HUES48 (cell line): ENCODE measurements around the gene TM4SF20.
"Not testable (repeated sequence)": the region's sequence is repeated elsewhere in the genome, so short reads cannot be mapped to it uniquely, and the experiment has no call there.

ENCODE experiments used
- H3K27ac ChIP-seq: one replicate; pipeline ENCODE4 v1.7.0; 2013; ENCODE audit warnings: low read depth, low read length, inconsistent platforms
- H3K27me3 ChIP-seq: 2 replicates; pipeline ENCODE4 v1.6.1; 2013; ENCODE audit warnings: mild to moderate bottlenecking, low read length; ENCODE audit not compliant: control insufficient read depth, insufficient read depth
- H3K36me3 ChIP-seq: 2 replicates; pipeline ENCODE4 v1.6.1; 2013; ENCODE audit warnings: low read length; ENCODE audit not compliant: control insufficient read depth, insufficient read depth
- H3K4me1 ChIP-seq: 2 replicates; pipeline ENCODE4 v1.6.1; 2013; ENCODE audit warnings: mild to moderate bottlenecking, low read length; ENCODE audit not compliant: control insufficient read depth, insufficient read depth
- H3K4me3 ChIP-seq: 2 replicates; pipeline ENCODE4 v1.5.1; 2013; ENCODE audit warnings: mild to moderate bottlenecking, low read depth, low read length
- H3K9ac ChIP-seq: 2 replicates; pipeline ENCODE4 v1.6.1; 2013; ENCODE audit warnings: mild to moderate bottlenecking, low read depth, low read length, moderate library complexity
- H3K9me3 ChIP-seq: 2 replicates; pipeline ENCODE4 v1.6.1; 2013; ENCODE audit warnings: low read length; ENCODE audit not compliant: control insufficient read depth, insufficient read depth

The TM4SF20 gene

GRCh38 chr2:227395556-227395955 lies 16.4 kb upstream of the TM4SF20 start:
- H3K27ac ChIP-seq = no peak overlapping the region
- no peak overlapping the region for H3K4me3 ChIP-seq
- no peaks in the 10 kb centered on the region for H3K36me3 ChIP-seq
- no peaks in the 10 kb centered on the region for H3K9me3 ChIP-seq
- H3K4me1 ChIP-seq = no peaks in the 10 kb centered on the region
- no peak overlapping the region for H3K9ac ChIP-seq
- H3K27me3 ChIP-seq = no peaks in the 10 kb centered on the region

- H3K27ac ChIP-seq = no peak overlapping the region
These were observed 15.3 kb upstream of the TM4SF20 start for GRCh38 chr2:227394401-227394800.

GRCh38 chr2:227390468-227391256 lies 11.6 kb upstream of the TM4SF20 start:
- Histone ChIP-seq H3K4me3 (no peak overlapping the region), H3K9me3 (no peaks in the 10 kb centered on the region), H3K27ac (no peak overlapping the region), H3K36me3 (no peaks in the 10 kb centered on the region), H3K9ac (no peak overlapping the region), H3K27me3 (no peaks in the 10 kb centered on the region), H3K4me1 (no peaks in the 10 kb centered on the region)

More at GRCh38 chr2:227394401-227394800, 15.3 kb upstream of the TM4SF20 start:
- H3K9ac ChIP-seq = no peak overlapping the region
- no peaks in the 10 kb centered on the region for H3K4me1 ChIP-seq
- H3K4me3 ChIP-seq = no peak overlapping the region
- no peaks in the 10 kb centered on the region for H3K27me3 ChIP-seq
- H3K36me3 ChIP-seq = no peaks in the 10 kb centered on the region
- no peaks in the 10 kb centered on the region for H3K9me3 ChIP-seq

- Histone ChIP-seq H3K36me3 (no peaks in the 10 kb centered on the region), H3K27ac (no peak overlapping the region), H3K9ac (no peak overlapping the region), H3K9me3 (no peaks in the 10 kb centered on the region), H3K27me3 (no peaks in the 10 kb centered on the region), H3K4me1 (no peaks in the 10 kb centered on the region), H3K4me3 (no peak overlapping the region)
These were observed 10.6 kb upstream of the TM4SF20 start for GRCh38 chr2:227389661-227390060.

- H3K27me3 ChIP-seq = no peaks in the 10 kb centered on the region
- no peak overlapping the region for H3K27ac ChIP-seq
- H3K4me3 ChIP-seq = no peak overlapping the region
- H3K36me3 ChIP-seq = no peaks in the 10 kb centered on the region
- H3K4me1 ChIP-seq = no peaks in the 10 kb centered on the region
- no peaks in the 10 kb centered on the region for H3K9me3 ChIP-seq
- no peak overlapping the region for H3K9ac ChIP-seq
These were observed 10.1 kb upstream of the TM4SF20 start for GRCh38 chr2:227389231-227389630.

- Histone ChIP-seq H3K27me3 (no peaks in the 10 kb centered on the region), H3K4me1 (no peaks in the 10 kb centered on the region), H3K9me3 (no peaks in the 10 kb centered on the region), H3K4me3 (no peak overlapping the region), H3K9ac (no peak overlapping the region), H3K27ac (no peak overlapping the region), H3K36me3 (no peaks in the 10 kb centered on the region)
These were observed 9.5 kb upstream of the TM4SF20 start for GRCh38 chr2:227388537-227389011.

GRCh38 chr2:227387583-227387982 lies 8.5 kb upstream of the TM4SF20 start, which contains the start of gene SCYGR1:
SCYGR1 (minus strand) TSS chr2:227387949; CDS start chr2:227387949, 0 bp downstream.
- H3K9me3 ChIP-seq, H3K4me3 ChIP-seq, H3K9ac ChIP-seq, H3K4me1 ChIP-seq, H3K36me3 ChIP-seq, H3K27me3 ChIP-seq, H3K27ac ChIP-seq: not testable (repeated sequence)

GRCh38 chr2:227386630-227387029 lies 7.5 kb upstream of the TM4SF20 start:
- no peak overlapping the region for H3K27ac ChIP-seq
- H3K27me3 ChIP-seq = no peaks in the 10 kb centered on the region
- no peaks in the 10 kb centered on the region for H3K4me1 ChIP-seq
- no peak overlapping the region for H3K9ac ChIP-seq
- no peaks in the 10 kb centered on the region for H3K9me3 ChIP-seq
- no peak overlapping the region for H3K4me3 ChIP-seq
- no peaks in the 10 kb centered on the region for H3K36me3 ChIP-seq

GRCh38 chr2:227383686-227384085 lies 4.6 kb upstream of the TM4SF20 start:
- Histone ChIP-seq H3K4me1 (no peaks in the 10 kb centered on the region), H3K36me3 (no peaks in the 10 kb centered on the region), H3K9ac (no peak overlapping the region), H3K27ac (no peak overlapping the region), H3K27me3 (no peaks in the 10 kb centered on the region), H3K4me3 (no peak overlapping the region), H3K9me3 (no peaks in the 10 kb centered on the region)

GRCh38 chr2:227382241-227382835 lies 3.2 kb upstream of the TM4SF20 start:
- not testable (repeated sequence) for H3K36me3 ChIP-seq, H3K4me3 ChIP-seq, H3K9me3 ChIP-seq, H3K27ac ChIP-seq, H3K27me3 ChIP-seq, H3K4me1 ChIP-seq, H3K9ac ChIP-seq

- Histone ChIP-seq H3K36me3 (no peaks in the 10 kb centered on the region), H3K27ac (no peak overlapping the region), H3K9ac (no peak overlapping the region), H3K4me3 (no peak overlapping the region), H3K27me3 (no peaks in the 10 kb centered on the region), H3K4me1 (0 out of 2 replicates have a peak, but pooled peaks cover 11% of the 10 kb centered on the region), H3K9me3 (no peaks in the 10 kb centered on the region)
These were observed 729 bp downstream of the TM4SF20 start for GRCh38 chr2:227378371-227378782.
